Suprapubic skin (tissue), 4 donors: ENCODE measurements around the gene ITIH4. TPM values are rescaled to one million over a fixed set of nuclear protein-coding genes. Genes with fewer than 3 reads are reported as not detected.

Experiments
- DNase-seq, 2 donors: peaks; one replicate each; pipeline ENCODE4 v3.0.0-alpha.2; 2019; ENCODE audit warnings: low spot score in 2 of 2
- H3K27ac ChIP-seq: fragments of 200-600 bp; sonication (generic); one replicate; pipeline ENCODE4 v1.5.1; 2019
- H3K27me3 ChIP-seq: fragments of 200-600 bp; sonication (generic); one replicate; pipeline ENCODE4 v1.5.1; 2019
- H3K36me3 ChIP-seq: fragments of 200-600 bp; sonication (generic); one replicate; pipeline ENCODE4 v1.5.1; 2019
- H3K4me1 ChIP-seq: fragments of 200-600 bp; sonication (generic); one replicate; pipeline ENCODE4 v1.5.1; 2019
- H3K4me3 ChIP-seq: fragments of 200-600 bp; sonication (generic); one replicate; pipeline ENCODE4 v1.5.1; 2019; ENCODE audit warnings: mild to moderate bottlenecking
- H3K9me3 ChIP-seq: fragments of 200-600 bp; sonication (generic); one replicate; pipeline ENCODE4 v1.5.1; 2019
- CTCF ChIP-seq, 2 donors: fragments of 200-600 bp in 1 of 2; fragments of 450-650 bp in 1 of 2; sonication (generic) in 1 of 2; IDR thresholded peaks; one replicate each; pipeline ENCODE4 v1.5.1; 2016 to 2019; ENCODE audit warnings: antibody characterized with exemption in 2 of 2, mild to moderate bottlenecking in 1 of 2, moderate library complexity in 1 of 2
- EP300 ChIP-seq: sonication (generic); formaldehyde crosslinking; IDR thresholded peaks from one replicate; pipeline ENCODE4 v1.6.1; 2017; ENCODE audit warnings: antibody characterized with exemption
- POLR2A ChIP-seq, 2 donors: fragments of 450-650 bp; IDR thresholded peaks; one replicate each; pipeline ENCODE4 v1.6.1; 2017; ENCODE audit warnings: antibody characterized with exemption in 2 of 2, mild to moderate bottlenecking in 2 of 2, moderate library complexity in 2 of 2
- POLR2AphosphoS5 ChIP-seq, 3 donors: sonication (generic); formaldehyde crosslinking; IDR thresholded peaks; one replicate each; pipeline ENCODE4 v1.6.1; 2017; ENCODE audit warnings: antibody characterized with exemption in 3 of 3
- WGBS: methylation state at CpG from one replicate; pipeline ENCODE4 v1.1.5; 2018; 5-methylcytosine and 5-hydroxymethylcytosine counted together
- total RNA-seq, 4 donors: library from RNA; depleted of rRNA; stranded (reverse); fragments of >200 nt; gene quantifications; one replicate each; pipeline ENCODE4 v1.1.0, GENCODE V29; 2016

Gene ITIH4
- total RNA-seq, 4 donors from 2014 or later, result 2.1 to 12.2 (median 4.6) TPM

- TF ChIP-seq POLR2AphosphoS5 (IDR thresholded peaks at IDR 0.05) (no peak), CTCF (IDR thresholded peaks at IDR 0.05) (no peak), POLR2A (IDR thresholded peaks at IDR 0.05) (no peak), EP300 (no peak)
- WGBS, result 95% methylated on average over 6 of the region's 8 CpGs
- Histone ChIP-seq H3K36me3 (peaks cover 48% of the 10 kb centered on the region), H3K27me3 (no peaks in the 10 kb centered on the region), H3K27ac (no peak overlapping the region), H3K4me1 (peaks cover 21% of the 10 kb centered on the region), H3K9me3 (no peaks in the 10 kb centered on the region), H3K4me3 (no peak overlapping the region)
- DNase-seq, result no peak
Observed at GRCh38 chr3:52838561-52839267, 8.2 kb upstream of the ITIH4 start.

GRCh38 chr3:52836986-52837385 lies 6.5 kb upstream of the ITIH4 start:
- Histone ChIP-seq H3K27ac (no peak overlapping the region), H3K4me1 (peaks cover 11% of the 10 kb centered on the region), H3K9me3 (no peaks in the 10 kb centered on the region), H3K36me3 (peaks cover 44% of the 10 kb centered on the region), H3K4me3 (no peak overlapping the region), H3K27me3 (no peaks in the 10 kb centered on the region)
- TF ChIP-seq CTCF (IDR thresholded peaks at IDR 0.05), result no peak
- TF ChIP-seq POLR2A (IDR thresholded peaks at IDR 0.05), result no peak
- no peak for TF ChIP-seq POLR2AphosphoS5 (IDR thresholded peaks at IDR 0.05)
- no peak for TF ChIP-seq EP300
- 87% methylated on average over 4 of the region's 4 CpGs for WGBS
- DNase-seq, result no peak

GRCh38 chr3:52836471-52836845 lies 6.0 kb upstream of the ITIH4 start:
- no peak for TF ChIP-seq EP300
- no peak for TF ChIP-seq CTCF (IDR thresholded peaks at IDR 0.05)
- TF ChIP-seq POLR2A (IDR thresholded peaks at IDR 0.05), result no peak
- TF ChIP-seq POLR2AphosphoS5 (IDR thresholded peaks at IDR 0.05), result no peak
- Histone ChIP-seq H3K9me3 (no peaks in the 10 kb centered on the region), H3K27me3 (no peaks in the 10 kb centered on the region), H3K4me1 (peaks cover 16% of the 10 kb centered on the region), H3K4me3 (no peak overlapping the region), H3K27ac (no peak overlapping the region), H3K36me3 (peaks cover 41% of the 10 kb centered on the region)
- WGBS, result 91% methylated on average over 5 of the region's 5 CpGs
- no peak for DNase-seq

GRCh38 chr3:52835766-52836470 lies 5.4 kb upstream of the ITIH4 start:
- peak overlapping the region; percentile 14 for H3K27ac ChIP-seq
- H3K27me3 ChIP-seq, result no peaks in the 10 kb centered on the region
- TF ChIP-seq CTCF (IDR thresholded peaks at IDR 0.05) (no peak), EP300 (no peak), POLR2A (IDR thresholded peaks at IDR 0.05) (no peak), POLR2AphosphoS5 (IDR thresholded peaks at IDR 0.05) (no peak)
- 91% methylated on average over 4 of the region's 8 CpGs for WGBS
- DNase-seq, result no peak
- H3K9me3 ChIP-seq, result no peaks in the 10 kb centered on the region
- peaks cover 35% of the 10 kb centered on the region for H3K36me3 ChIP-seq
- H3K4me1 ChIP-seq, result peaks cover 22% of the 10 kb centered on the region
- H3K4me3 ChIP-seq, result no peak overlapping the region

GRCh38 chr3:52834871-52835501 lies 4.5 kb upstream of the ITIH4 start, which contains the start of gene MUSTN1:
Gene MUSTN1 (minus strand): TSS chr3:52835019. CDS start chr3:52834948, 71 bp downstream.
- Histone ChIP-seq H3K36me3 (peaks cover 29% of the 10 kb centered on the region), H3K4me1 (peaks cover 27% of the 10 kb centered on the region), H3K27me3 (no peaks in the 10 kb centered on the region), H3K9me3 (no peaks in the 10 kb centered on the region), H3K4me3 (no peak within 1 kb of the TSS), H3K27ac (peak within 1 kb of the TSS; percentile 14)
- DNase-seq, result no peak
- TF ChIP-seq CTCF (IDR thresholded peaks at IDR 0.05), result no peak
- TF ChIP-seq EP300, result no peak
- no peak for TF ChIP-seq POLR2AphosphoS5 (IDR thresholded peaks at IDR 0.05)
- no peak for TF ChIP-seq POLR2A (IDR thresholded peaks at IDR 0.05)
- WGBS, result 55% methylated on average over 10 of the region's 11 CpGs
